Kidney (tissue), 14 donors: ENCODE measurements around the gene NOP14. TPM values are rescaled to one million over a fixed set of nuclear protein-coding genes. Genes with fewer than 3 reads are reported as not detected.

Source experiments
- DNase-seq, 5 donors: peaks; one replicate each; pipeline ENCODE4 v3.0.0-alpha.2; 2013 to 2020
- FAIRE-seq: peaks from 2 replicates; lab custom pipeline; 2012; peaks lifted over from hg19 to GRCh38; lab: Jason Lieb, UNC
- H3K27ac ChIP-seq, 2 donors: one replicate each; pipeline ENCODE4 v1.7.0; 2013; ENCODE audit warnings: low read depth in 2 of 2, low read length in 2 of 2, inconsistent platforms in 1 of 2
- H3K27me3 ChIP-seq: one replicate; pipeline ENCODE4 v1.7.1; 2013; ENCODE audit warnings: low read length, inconsistent platforms; ENCODE audit not compliant: control insufficient read depth, insufficient read depth
- H3K36me3 ChIP-seq, 3 donors: one replicate each; pipeline versions ENCODE4 v1.7.0 to v1.7.1; 2013; ENCODE audit warnings: low read length in 3 of 3, control low read depth in 1 of 3, inconsistent platforms in 1 of 3; ENCODE audit not compliant: insufficient read depth in 3 of 3, control insufficient read depth in 2 of 3
- H3K4me1 ChIP-seq, 3 donors: one replicate each; pipeline versions ENCODE4 v1.7.0 to v1.7.1; 2013; ENCODE audit warnings: low read length in 3 of 3, inconsistent platforms in 1 of 3, low read depth in 1 of 3; ENCODE audit not compliant: control insufficient read depth in 2 of 3, insufficient read depth in 2 of 3
- H3K4me3 ChIP-seq, 3 donors: one replicate each; pipeline versions ENCODE4 v1.7.0 to v1.8.1; 2013; ENCODE audit warnings: low read length in 3 of 3, control low read depth in 1 of 3, inconsistent platforms in 1 of 3
- H3K9ac ChIP-seq, 3 donors: one replicate each; pipeline versions ENCODE4 v1.7.0 to v1.7.1; 2013; ENCODE audit warnings: low read length in 3 of 3, control low read depth in 1 of 3, inconsistent platforms in 1 of 3
- H3K9me3 ChIP-seq, 3 donors: one replicate each; pipeline versions ENCODE4 v1.7.0 to v1.7.1; 2013; ENCODE audit warnings: low read length in 3 of 3, control low read depth in 1 of 3, inconsistent platforms in 1 of 3; ENCODE audit not compliant: control insufficient read depth in 2 of 3, insufficient read depth in 1 of 3
- CTCF ChIP-seq: IDR thresholded peaks from 3 replicates; pipeline ENCODE4 v1.5.1; 2012; ENCODE audit warnings: mild to moderate bottlenecking, moderate library complexity, borderline replicate concordance; ENCODE audit not compliant: insufficient read depth; ENCODE audit errors: extremely low read depth
- intact Hi-C: fragments of 100-400 bp; cut with DNase I; formaldehyde crosslinking; loops from one replicate; pipeline ENCODE4 v1.11.1; 2022
- polyA plus RNA-seq: library from polyadenylated mRNA; stranded (reverse); fragments of 350-450 nt; fragmentation: Illumina TruSeq; extraction: RNeasy Lipid Tissue Mini Kit (QIAGEN cat#74804); gene quantifications from one replicate; pipeline ENCODE4 v1.2.3, GENCODE V29; 2014; ENCODE audit warnings: low read depth, low replicate concordance; ENCODE audit not compliant: insufficient read depth
- total RNA-seq: library from RNA; stranded (reverse); fragmentation: NEBNext Ultra II Directional; extraction: Animal tissue kit (Norgen Biotek cat#: 25700); gene quantifications from one replicate; pipeline ENCODE4 v1.2.1, GENCODE V29; 2021
- donor health status: control.
- donor health status: control.
- donor health status: control.
- donor health status: control.
- donor health status: control.
- donor health status: DM: yes; HTN: yes; CAD: no.
- donor health status: Normal renal cell carcinoma (clear cell type).

NOP14 gene
- total and polyA plus RNA-seq, 2 donors from 2014 or later = 15.1 to 22.0 TPM

GRCh38 chr4:2937146-2937857, 25.9 kb downstream of the NOP14 start:
- Histone ChIP-seq H3K4me1 (peaks cover 0 to 23% (median 3%) of the 10 kb centered on the region in 3 donors), H3K4me3 (no peak overlapping the region), H3K36me3 (peaks cover 0 to 35% (median 19%) of the 10 kb centered on the region in 3 donors), H3K27me3 (no peaks in the 10 kb centered on the region), H3K9ac (peak overlapping the region in 1 of 3 donors; percentile 9), H3K27ac (no peak overlapping the region), H3K9me3 (no peaks in the 10 kb centered on the region)
- intact Hi-C loops = no loop called here
- DNase-seq (peak in 1 of 5 donors; percentile 93), FAIRE-seq (no peak)
- no peak for TF ChIP-seq CTCF

- peaks cover 0 to 31% (median 15%) of the 10 kb centered on the region in 3 donors for H3K36me3 ChIP-seq
- H3K4me1 ChIP-seq = peaks cover 0 to 24% (median 3%) of the 10 kb centered on the region in 3 donors
- H3K27me3 ChIP-seq = no peaks in the 10 kb centered on the region
- DNase-seq = peak in 1 of 5 donors; percentile 82
- H3K27ac ChIP-seq = no peak overlapping the region
- no peak for TF ChIP-seq CTCF
- H3K4me3 ChIP-seq = no peak overlapping the region
- no peaks in the 10 kb centered on the region for H3K9me3 ChIP-seq
- no peak for FAIRE-seq
- H3K9ac ChIP-seq = peak overlapping the region in 1 of 3 donors; percentile 9
- intact Hi-C loops = no loop called here
Measured at GRCh38 chr4:2936773-2937145, 26.4 kb downstream of the NOP14 start.

GRCh38 chr4:2935762-2936743, 27.2 kb downstream of the NOP14 start:
- no peak for FAIRE-seq
- peaks cover 0 to 26% (median 3%) of the 10 kb centered on the region in 3 donors for H3K4me1 ChIP-seq

More at GRCh38 chr4:2935762-2936743, 27.2 kb downstream of the NOP14 start:
- Histone ChIP-seq H3K9ac (peak overlapping the region in 2 of 3 donors; percentile 9 to 13), H3K27me3 (no peaks in the 10 kb centered on the region), H3K9me3 (no peaks in the 10 kb centered on the region), H3K4me3 (peak overlapping the region in 2 of 3 donors; percentile 73 to 90), H3K27ac (no peak overlapping the region), H3K36me3 (peaks cover 0 to 24% (median 12%) of the 10 kb centered on the region in 3 donors)
- intact Hi-C loops = no loop called here
- TF ChIP-seq CTCF = no peak
- peak in 1 of 5 donors; percentile 45 for DNase-seq
